Left lobe of liver (tissue), 2 donors: ENCODE data around the gene PCOLCE2. TPM values are rescaled to one million over a fixed set of nuclear protein-coding genes. Genes with fewer than 3 reads are reported as not detected.
"Not testable (repeated sequence)": the region's sequence is repeated elsewhere in the genome, so short reads cannot be mapped to it uniquely, and the experiment has no call there.

ENCODE experiments used
- ATAC-seq: fragments of 200-7000 bp; cut with Tn5 transposase; one replicate; pipeline ENCODE4 v1.9.1; 2020; ENCODE audit warnings: mild to moderate bottlenecking, moderate library complexity
- DNase-seq: peaks from one replicate; pipeline ENCODE4 v3.0.0-alpha.2; 2020; ENCODE audit warnings: low spot score
- total RNA-seq: library from RNA; stranded (reverse); gene quantifications from one replicate; pipeline ENCODE4 v1.2.1, GENCODE V29; 2021
- donor health status: DM: no; HTN: no; CAD: no; lungs with moderate emphysema.
- donor health status: DM: no; HTN: yes; CAD: no.

PCOLCE2 gene
- total RNA-seq, 1 donor from 2014 or later: 8.2 TPM

GRCh38 chr3:142904639-142905436 is 16.0 kb upstream of the PCOLCE2 start:
- ATAC-seq: peak; percentile 57

GRCh38 chr3:142902356-142902755 is 13.5 kb upstream of the PCOLCE2 start:
- DNase-seq (no peak), ATAC-seq (no peak)

More at GRCh38 chr3:142904639-142905436, 16.0 kb upstream of the PCOLCE2 start:
- DNase-seq: no peak

- ATAC-seq: no peak
- no peak for DNase-seq
Measured at GRCh38 chr3:142898346-142899213, 9.7 kb upstream of the PCOLCE2 start.

- no peak for DNase-seq
- ATAC-seq: peak; percentile 90
Measured at GRCh38 chr3:142897807-142898206, 8.9 kb upstream of the PCOLCE2 start.

- no peak for DNase-seq
- ATAC-seq: no peak
Measured at GRCh38 chr3:142896996-142897395, 8.1 kb upstream of the PCOLCE2 start.

GRCh38 chr3:142896201-142896755 is 7.4 kb upstream of the PCOLCE2 start:
- ATAC-seq: no peak
- DNase-seq: no peak

- DNase-seq (no peak), ATAC-seq (no peak)
Measured at GRCh38 chr3:142894493-142894892, 5.6 kb upstream of the PCOLCE2 start.

GRCh38 chr3:142892714-142893113 is 3.8 kb upstream of the PCOLCE2 start:
- ATAC-seq: no peak
- no peak for DNase-seq

- ATAC-seq: no peak
- DNase-seq: no peak
Measured at GRCh38 chr3:142890592-142890991, 1.7 kb upstream of the PCOLCE2 start.

- no peak for DNase-seq
- ATAC-seq: no peak
Measured at GRCh38 chr3:142889212-142890014, 530 bp upstream of the PCOLCE2 start.

GRCh38 chr3:142888099-142888480 is 793 bp downstream of the PCOLCE2 start:
- peak; percentile 71 for ATAC-seq
- DNase-seq: peak; percentile 57

GRCh38 chr3:142886940-142887339 is 1.9 kb downstream of the PCOLCE2 start:
- ATAC-seq: no peak
- no peak for DNase-seq

GRCh38 chr3:142886021-142886420 is 2.9 kb downstream of the PCOLCE2 start:
- DNase-seq (no peak), ATAC-seq (no peak)

GRCh38 chr3:142884531-142884930 is 4.4 kb downstream of the PCOLCE2 start:
- ATAC-seq (no peak), DNase-seq (no peak)

GRCh38 chr3:142883534-142883933 is 5.3 kb downstream of the PCOLCE2 start:
- not testable (repeated sequence) for ATAC-seq, DNase-seq

GRCh38 chr3:142881445-142882224 is 7.2 kb downstream of the PCOLCE2 start:
- ATAC-seq: no peak

GRCh38 chr3:142878649-142879300 is 10.1 kb downstream of the PCOLCE2 start:
- no peak for ATAC-seq

More at GRCh38 chr3:142881445-142882224, 7.2 kb downstream of the PCOLCE2 start:
- no peak for DNase-seq

GRCh38 chr3:142876417-142876816 is 12.5 kb downstream of the PCOLCE2 start:
- DNase-seq (no peak), ATAC-seq (no peak)

More at GRCh38 chr3:142878649-142879300, 10.1 kb downstream of the PCOLCE2 start:
- no peak for DNase-seq

- ATAC-seq (no peak), DNase-seq (no peak)
Measured at GRCh38 chr3:142875583-142876207, 13.2 kb downstream of the PCOLCE2 start.
